ENCODE data around the gene DST.

Gene DST

DNA sequence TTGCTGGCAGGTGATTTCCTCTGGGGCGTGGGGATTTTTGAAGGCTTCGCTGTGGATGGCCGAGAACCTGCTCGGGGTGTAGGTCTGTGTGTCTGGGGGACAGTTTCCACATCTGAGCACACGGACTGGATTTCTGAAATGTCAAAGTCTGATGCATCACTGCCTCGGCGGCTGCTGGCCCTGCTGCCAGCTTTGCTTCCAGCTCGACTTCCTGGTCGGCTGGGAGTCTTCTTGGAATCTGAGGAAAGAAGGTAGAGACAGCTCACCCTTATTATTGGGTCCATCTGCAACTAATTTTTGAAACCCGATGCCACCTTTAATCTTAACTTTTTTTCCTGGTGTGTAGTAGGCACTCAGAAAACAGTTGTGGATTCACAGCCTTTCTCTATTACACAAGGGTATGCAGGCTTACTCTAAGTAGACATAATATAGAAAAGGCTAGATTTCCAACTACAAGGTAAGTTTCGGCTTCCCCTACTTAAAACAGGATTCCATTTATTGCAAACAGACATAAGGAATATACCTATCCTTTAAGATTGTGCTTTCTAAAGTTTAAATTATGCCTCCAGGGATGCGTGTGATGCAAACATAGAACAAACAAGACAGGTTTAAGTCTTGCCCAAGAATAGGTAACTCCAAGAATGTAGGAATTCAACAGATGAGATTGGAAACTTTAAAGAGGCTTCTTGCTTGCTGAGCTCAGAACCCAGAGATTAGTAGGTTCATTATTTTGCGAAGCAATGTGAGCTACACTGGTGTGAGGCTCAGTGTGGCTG, 183.5 kb downstream of the DST start:
- Mint-ChIP-seq H3K4me1 (ENCODE audit: low read depth) (peaks cover 3% of the 10 kb centered on the region), H3K27ac (no peak overlapping the region), H3K4me3 (no peak overlapping the region), H3K36me3 (ENCODE audit: low read depth) (no peaks in the 10 kb centered on the region), H3K9me3 (no peaks in the 10 kb centered on the region), H3K27me3 (no peaks in the 10 kb centered on the region)

DNA sequence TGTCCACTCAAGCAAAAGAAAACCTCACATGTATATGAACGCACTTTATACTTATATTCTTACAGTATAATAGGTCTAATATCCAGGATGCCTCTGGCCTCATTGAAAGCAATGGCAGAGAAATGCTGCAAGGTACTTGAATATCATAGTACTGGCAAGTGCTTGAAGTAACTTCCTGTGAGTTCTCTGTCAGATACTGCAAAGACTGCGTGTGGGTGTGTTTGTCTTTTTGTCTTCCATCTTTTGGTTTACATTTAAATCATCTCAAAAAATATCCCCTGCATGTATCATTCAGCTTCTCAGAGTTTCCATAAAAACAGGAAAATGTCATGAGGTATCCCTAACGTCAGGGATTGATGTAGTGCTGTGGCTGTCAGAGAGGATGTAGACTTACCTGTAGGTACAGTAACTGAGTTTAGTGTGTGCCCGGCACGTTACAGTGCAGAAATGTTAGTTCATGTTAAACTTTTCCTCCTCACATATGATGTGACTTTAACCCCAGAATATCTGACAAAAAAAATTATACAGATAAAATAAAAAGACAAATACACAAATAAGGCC, 184.3 kb downstream of the DST start:
- Mint-ChIP-seq H3K27me3 (no peaks in the 10 kb centered on the region), H3K9me3 (no peaks in the 10 kb centered on the region), H3K27ac (no peak overlapping the region), H3K4me1 (ENCODE audit: low read depth) (peaks cover 3% of the 10 kb centered on the region), H3K36me3 (ENCODE audit: low read depth) (no peaks in the 10 kb centered on the region), H3K4me3 (no peak overlapping the region)

DNA sequence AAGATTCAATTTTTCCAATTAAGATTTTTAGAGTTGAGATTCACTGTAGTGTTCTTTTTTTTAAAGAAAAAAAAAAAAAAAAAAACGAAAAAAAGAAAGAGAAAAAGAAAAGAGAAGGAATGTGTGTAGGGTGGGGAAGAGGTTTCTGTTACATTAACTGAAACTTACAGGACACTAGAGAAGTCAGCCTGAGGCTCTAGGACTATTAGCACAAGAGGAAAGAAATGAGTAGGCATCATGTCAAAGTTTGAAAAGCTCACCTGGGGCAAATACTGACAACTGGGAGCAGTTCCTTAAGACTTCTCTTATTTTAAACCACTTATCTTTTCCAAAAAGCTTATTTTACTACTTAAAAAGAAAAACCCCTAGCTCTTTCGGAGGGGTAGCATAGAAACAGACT, 185.9 kb downstream of the DST start:
- H3K9me3 Mint-ChIP-seq = no peaks in the 10 kb centered on the region
- no peaks in the 10 kb centered on the region for H3K27me3 Mint-ChIP-seq
- peaks cover 3% of the 10 kb centered on the region for H3K4me1 Mint-ChIP-seq (ENCODE audit: low read depth)
- H3K4me3 Mint-ChIP-seq = no peak overlapping the region
- H3K27ac Mint-ChIP-seq = no peak overlapping the region
- H3K36me3 Mint-ChIP-seq (ENCODE audit: low read depth) = no peaks in the 10 kb centered on the region

DNA sequence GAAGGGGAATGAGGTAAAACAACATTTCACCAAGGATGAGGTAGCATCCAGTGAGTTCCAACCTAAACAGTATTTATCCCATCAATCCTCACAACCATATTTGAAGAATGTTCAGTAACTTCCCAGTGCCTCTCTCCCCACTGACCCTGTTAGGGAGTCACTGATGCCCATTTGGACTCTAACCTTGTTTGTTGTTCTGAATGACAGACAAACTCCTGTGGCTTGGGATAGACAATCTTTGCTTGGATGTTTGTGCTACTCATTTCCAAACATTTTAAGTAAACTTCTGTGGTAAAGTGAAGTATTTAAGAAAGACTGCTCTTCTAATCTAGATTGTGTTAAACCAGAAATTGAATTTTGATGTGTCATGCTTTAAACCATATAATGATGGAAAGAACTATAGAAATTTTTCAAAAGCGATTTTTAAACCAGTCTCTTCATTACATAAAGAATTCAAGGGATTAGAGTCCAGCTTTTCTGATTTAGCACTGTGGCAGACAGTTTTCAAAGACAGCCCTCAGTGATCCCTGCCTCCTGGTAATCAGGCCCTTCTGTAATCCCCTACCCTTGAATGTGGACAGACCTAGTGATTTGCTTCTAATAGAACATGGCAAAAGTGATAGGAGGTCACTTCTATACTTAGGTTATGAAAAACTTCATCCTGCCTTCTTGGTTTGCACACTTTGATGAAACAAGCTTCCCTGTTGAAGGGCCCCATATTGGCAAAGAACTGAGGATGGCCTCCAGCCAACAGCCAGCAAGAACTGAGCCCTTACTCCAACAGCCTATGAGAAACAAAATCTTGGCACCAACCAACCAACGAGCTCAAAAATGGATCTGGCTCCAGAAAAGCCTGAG, 191.6 kb downstream of the DST start:
- H3K27ac Mint-ChIP-seq = no peak overlapping the region
- no peaks in the 10 kb centered on the region for H3K9me3 Mint-ChIP-seq
- H3K36me3 Mint-ChIP-seq (ENCODE audit: low read depth) = no peaks in the 10 kb centered on the region
- H3K4me1 Mint-ChIP-seq (ENCODE audit: low read depth) = no peaks in the 10 kb centered on the region
- no peaks in the 10 kb centered on the region for H3K27me3 Mint-ChIP-seq
- H3K4me3 Mint-ChIP-seq = no peak overlapping the region

DNA sequence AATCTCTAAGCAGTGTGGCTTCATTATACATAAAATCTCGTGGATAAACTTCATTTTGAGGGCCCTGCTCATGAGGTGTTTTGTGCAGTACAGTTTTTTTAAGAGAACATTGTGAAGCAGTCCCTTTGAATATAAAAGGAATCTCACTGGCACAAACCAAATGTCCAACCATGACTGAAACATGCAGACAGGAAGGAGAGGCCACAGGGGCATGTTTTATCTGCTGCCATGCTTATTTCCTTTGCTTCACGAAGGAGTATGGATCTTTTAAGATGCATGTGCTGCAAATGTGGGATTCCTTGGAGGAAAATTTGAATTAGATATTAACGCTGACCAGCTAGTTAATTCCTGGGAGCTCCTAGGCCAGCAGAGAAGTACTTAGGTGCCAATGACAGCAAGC, 192.3 kb downstream of the DST start:
- Mint-ChIP-seq H3K27ac (no peak overlapping the region), H3K4me3 (no peak overlapping the region), H3K36me3 (ENCODE audit: low read depth) (no peaks in the 10 kb centered on the region), H3K27me3 (no peaks in the 10 kb centered on the region), H3K9me3 (no peaks in the 10 kb centered on the region), H3K4me1 (ENCODE audit: low read depth) (no peaks in the 10 kb centered on the region)

DNA sequence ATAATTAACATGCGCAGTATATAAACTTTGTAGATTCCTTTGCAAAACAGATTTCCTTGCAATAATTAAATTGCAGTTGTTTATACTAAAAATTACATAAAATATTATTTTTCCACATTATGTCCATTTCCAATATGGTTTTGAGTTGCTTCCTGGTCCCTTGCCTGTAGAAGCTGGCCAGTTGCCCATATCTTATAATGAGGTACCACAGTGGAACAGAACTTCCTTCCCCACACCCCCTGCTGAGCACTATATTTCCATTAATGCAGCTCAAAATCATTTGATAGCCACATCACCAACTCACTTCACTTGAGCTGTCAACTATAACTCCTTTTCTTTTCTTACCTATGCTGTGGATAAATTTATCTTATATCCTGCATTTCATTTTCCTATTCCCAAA, 194.6 kb downstream of the DST start:
- Mint-ChIP-seq H3K36me3 (ENCODE audit: low read depth) (no peaks in the 10 kb centered on the region), H3K4me3 (no peak overlapping the region), H3K9me3 (peaks cover 3% of the 10 kb centered on the region), H3K27me3 (no peaks in the 10 kb centered on the region), H3K27ac (no peak overlapping the region), H3K4me1 (ENCODE audit: low read depth) (no peaks in the 10 kb centered on the region)

DNA sequence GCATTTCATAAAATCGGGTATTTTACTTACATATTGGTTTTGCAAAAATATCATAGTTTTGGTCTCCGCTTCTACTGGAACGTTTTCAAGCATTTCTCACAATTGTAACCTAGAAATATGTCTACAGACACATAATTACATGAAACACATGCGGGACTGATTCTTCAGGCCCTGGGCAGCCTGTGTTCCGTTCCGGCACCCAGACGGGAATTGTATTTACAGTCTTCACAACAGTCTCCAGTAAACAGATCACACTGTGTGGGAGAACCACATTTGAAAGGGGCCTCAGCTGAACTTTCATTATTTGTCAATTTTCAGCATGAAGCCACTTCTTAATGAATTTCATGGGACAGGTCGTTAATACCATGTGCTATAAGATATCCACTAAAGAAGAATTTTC, 196.9 kb downstream of the DST start:
- Mint-ChIP-seq H3K4me3 (no peak overlapping the region), H3K4me1 (ENCODE audit: low read depth) (no peaks in the 10 kb centered on the region), H3K27me3 (no peaks in the 10 kb centered on the region), H3K27ac (no peak overlapping the region), H3K36me3 (ENCODE audit: low read depth) (no peaks in the 10 kb centered on the region), H3K9me3 (peaks cover 3% of the 10 kb centered on the region)

DNA sequence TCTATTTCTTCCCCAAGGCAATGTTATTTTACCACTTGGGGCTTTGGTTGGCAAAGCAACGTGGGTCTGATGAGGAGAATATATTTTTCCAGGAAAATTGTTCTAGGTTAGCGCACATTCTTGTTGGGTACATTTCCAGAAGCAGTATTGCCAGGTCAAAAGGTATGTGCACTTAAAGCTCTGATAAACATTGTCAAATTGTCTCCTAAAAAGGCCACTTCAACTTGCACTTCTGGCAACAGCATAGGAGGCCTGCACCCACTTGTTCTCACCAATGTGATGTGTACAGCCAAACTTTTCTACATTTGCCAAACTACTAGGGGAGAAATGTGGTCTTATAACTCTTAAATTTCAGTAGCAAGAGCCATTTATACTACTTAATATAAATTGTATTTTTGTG, 197.8 kb downstream of the DST start:
- H3K27me3 Mint-ChIP-seq = no peaks in the 10 kb centered on the region
- no peaks in the 10 kb centered on the region for H3K36me3 Mint-ChIP-seq (ENCODE audit: low read depth)
- no peaks in the 10 kb centered on the region for H3K4me1 Mint-ChIP-seq (ENCODE audit: low read depth)
- no peak overlapping the region for H3K27ac Mint-ChIP-seq
- no peak overlapping the region for H3K4me3 Mint-ChIP-seq
- H3K9me3 Mint-ChIP-seq = peaks cover 3% of the 10 kb centered on the region

DNA sequence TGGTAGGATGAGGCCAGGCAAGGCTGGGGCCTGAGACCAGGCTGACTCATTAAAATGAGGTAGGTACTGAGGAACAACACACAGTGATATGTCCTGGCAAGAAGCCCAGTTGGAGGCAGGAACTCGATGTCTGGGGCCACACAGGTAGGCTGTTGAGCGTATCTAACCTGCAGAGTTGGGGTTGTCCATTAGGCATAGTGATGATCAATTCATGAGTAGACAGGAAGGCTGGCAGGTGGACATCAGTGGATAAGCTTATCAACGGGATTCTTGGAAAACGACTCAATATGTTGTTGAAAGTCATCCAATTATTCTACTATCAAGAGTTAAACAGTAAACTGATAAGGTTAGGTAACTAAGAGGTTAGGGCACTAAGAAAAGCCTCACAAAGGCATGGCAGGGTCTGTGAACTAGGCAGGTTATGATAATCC, 202.1 kb downstream of the DST start:
- peaks cover 3% of the 10 kb centered on the region for H3K9me3 Mint-ChIP-seq
- H3K27ac Mint-ChIP-seq = no peak overlapping the region
- H3K27me3 Mint-ChIP-seq = peaks cover 5% of the 10 kb centered on the region
- no peak overlapping the region for H3K4me3 Mint-ChIP-seq
- H3K4me1 Mint-ChIP-seq (ENCODE audit: low read depth) = no peaks in the 10 kb centered on the region
- no peaks in the 10 kb centered on the region for H3K36me3 Mint-ChIP-seq (ENCODE audit: low read depth)

DNA sequence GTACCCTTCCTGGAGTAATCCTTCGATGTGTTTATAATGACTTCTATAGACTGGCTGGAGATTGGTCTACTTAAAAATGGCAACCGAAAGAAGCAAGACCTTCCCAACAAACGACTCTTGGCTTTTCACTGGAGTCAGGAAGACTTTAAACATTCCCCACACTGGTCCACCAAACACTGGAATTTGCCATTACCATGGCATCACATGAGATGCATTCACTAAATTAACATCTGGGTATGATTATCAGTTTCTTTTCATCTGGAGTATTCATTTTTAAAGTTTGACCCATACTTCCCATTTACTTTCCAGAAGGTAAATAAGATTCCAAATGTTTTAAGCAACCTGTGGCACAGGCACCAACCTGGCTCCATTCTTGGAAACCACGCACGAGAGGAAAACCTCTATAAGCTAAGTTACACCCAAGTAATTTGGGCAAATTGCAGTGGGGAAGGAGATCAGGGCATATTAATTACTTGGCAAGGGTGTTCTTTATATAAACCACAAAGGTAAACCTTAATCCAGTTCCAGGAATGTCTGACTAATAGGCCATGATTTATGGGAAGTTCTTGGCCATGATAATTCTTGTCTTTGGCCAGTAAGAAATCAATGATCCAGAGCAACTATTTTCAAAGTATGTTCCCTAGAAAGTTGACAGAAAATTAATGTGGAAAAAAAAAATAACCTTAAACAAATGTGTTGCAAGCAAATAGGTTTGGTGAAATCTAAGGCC, 205.4 kb downstream of the DST start:
- Mint-ChIP-seq H3K36me3 (ENCODE audit: low read depth) (no peaks in the 10 kb centered on the region), H3K27ac (no peak overlapping the region), H3K9me3 (no peaks in the 10 kb centered on the region), H3K4me1 (ENCODE audit: low read depth) (no peaks in the 10 kb centered on the region), H3K27me3 (peaks cover 5% of the 10 kb centered on the region), H3K4me3 (no peak overlapping the region)

DNA sequence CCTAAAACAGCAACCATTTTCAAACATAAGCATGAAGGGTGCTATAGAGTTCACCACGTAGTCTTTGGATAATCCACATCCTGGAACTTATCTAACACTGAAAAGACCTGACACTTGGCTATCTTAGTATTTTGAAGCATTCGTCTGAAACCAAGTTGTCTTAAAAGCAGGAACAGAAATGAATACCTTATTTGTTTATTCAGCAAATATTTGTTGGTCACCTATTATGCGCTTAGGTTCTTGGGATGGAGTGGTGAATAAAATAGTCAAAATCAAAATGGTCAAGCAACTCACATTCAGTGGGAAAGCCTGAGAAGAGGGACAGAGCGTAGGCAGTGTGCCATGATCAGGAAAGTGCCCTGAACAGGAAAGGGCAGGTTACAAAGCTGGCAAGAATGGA, 206.9 kb downstream of the DST start:
- Mint-ChIP-seq H3K27ac (no peak overlapping the region), H3K4me3 (no peak overlapping the region), H3K36me3 (ENCODE audit: low read depth) (no peaks in the 10 kb centered on the region), H3K9me3 (no peaks in the 10 kb centered on the region), H3K4me1 (ENCODE audit: low read depth) (no peaks in the 10 kb centered on the region), H3K27me3 (peaks cover 5% of the 10 kb centered on the region)

DNA sequence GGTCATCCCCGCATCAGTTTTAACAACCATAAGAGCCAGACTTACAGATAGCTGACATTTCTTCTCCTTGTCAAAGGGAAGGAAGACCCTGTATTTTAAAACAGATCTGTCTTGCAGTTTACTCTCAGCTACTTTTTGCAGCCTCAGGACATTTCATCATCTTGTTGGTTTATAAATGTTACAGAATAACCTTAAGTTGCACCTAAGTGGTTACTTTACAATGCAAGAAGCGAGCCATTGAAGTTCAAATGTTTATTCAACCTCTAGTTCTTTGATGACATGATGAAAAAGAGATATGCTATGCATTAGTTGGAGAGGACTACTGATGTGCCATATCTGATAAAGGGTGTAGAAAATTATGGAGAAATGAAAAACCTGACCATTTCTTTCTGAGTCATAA, 207.4 kb downstream of the DST start:
- no peaks in the 10 kb centered on the region for H3K4me1 Mint-ChIP-seq (ENCODE audit: low read depth)
- no peaks in the 10 kb centered on the region for H3K9me3 Mint-ChIP-seq
- no peaks in the 10 kb centered on the region for H3K36me3 Mint-ChIP-seq (ENCODE audit: low read depth)
- H3K27me3 Mint-ChIP-seq = peaks cover 5% of the 10 kb centered on the region
- H3K4me3 Mint-ChIP-seq = no peak overlapping the region
- H3K27ac Mint-ChIP-seq = no peak overlapping the region

DNA sequence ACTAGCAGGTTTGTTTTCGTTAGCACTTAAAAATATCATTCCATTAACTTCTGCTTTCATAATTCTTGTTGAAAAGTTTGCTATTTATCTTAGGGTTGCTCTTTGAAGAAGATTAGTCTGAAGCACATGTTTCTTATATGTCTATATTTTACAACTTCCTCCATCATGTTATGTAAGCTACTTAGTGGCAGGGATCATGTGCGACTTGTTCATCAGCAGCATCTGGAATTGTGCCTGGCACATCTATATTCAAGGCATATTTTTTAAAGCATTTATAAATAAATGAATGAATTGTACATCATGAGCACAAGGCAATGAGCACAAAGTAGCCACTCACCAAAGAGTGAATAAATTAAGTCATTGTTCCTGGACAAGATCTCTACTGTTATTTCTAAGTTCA, 208.1 kb downstream of the DST start:
- Mint-ChIP-seq H3K27me3 (peaks cover 5% of the 10 kb centered on the region), H3K27ac (no peak overlapping the region), H3K4me1 (ENCODE audit: low read depth) (no peaks in the 10 kb centered on the region), H3K9me3 (peaks cover 4% of the 10 kb centered on the region), H3K4me3 (no peak overlapping the region), H3K36me3 (ENCODE audit: low read depth) (no peaks in the 10 kb centered on the region)

DNA sequence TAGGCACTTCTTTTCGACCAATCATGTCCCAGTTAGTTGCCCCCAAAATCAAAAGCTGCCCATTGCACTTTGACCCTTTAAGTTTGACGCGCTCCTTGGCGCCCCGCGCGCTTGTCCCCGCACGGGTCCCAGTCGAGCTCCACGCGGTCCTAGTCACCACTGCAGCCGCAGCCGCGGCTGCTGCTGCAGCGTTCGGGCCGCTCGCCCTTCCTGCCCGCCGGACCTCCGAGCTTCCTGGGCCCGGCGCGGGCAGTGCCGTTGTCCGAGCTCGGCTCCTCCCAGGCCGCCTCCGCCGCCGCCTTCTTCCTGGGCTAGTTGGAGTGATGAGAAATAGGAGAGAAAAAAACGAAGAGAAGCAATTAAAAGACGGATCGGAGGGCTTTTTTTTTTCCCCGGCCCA, 209.6 kb downstream of the DST start:
- H3K4me3 Mint-ChIP-seq = no peak overlapping the region
- no peak overlapping the region for H3K27ac Mint-ChIP-seq
- H3K9me3 Mint-ChIP-seq = peaks cover 4% of the 10 kb centered on the region
- no peaks in the 10 kb centered on the region for H3K36me3 Mint-ChIP-seq (ENCODE audit: low read depth)
- no peaks in the 10 kb centered on the region for H3K4me1 Mint-ChIP-seq (ENCODE audit: low read depth)
- H3K27me3 Mint-ChIP-seq = peaks cover 5% of the 10 kb centered on the region

DNA sequence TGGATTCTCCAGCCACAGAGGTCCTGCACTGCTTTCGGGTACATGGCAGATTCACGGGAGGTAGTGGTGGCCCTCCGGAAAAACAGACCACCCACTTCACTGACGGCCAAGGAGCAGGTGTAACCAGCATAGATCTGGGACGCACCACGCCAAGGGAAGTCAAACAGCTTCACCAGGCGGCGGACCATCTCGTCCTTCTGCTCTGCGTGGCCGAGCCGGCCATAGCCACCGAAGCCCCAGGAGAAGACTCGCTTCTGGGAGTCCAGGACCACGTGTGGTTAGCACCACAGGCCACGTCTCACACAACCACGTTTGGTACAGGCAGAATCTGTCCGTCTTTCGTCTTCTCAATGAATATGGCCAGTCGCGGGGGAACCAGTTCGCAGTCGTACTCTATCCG, 210.5 kb downstream of the DST start:
- Mint-ChIP-seq H3K27me3 (peaks cover 5% of the 10 kb centered on the region), H3K9me3 (peaks cover 11% of the 10 kb centered on the region), H3K4me1 (ENCODE audit: low read depth) (no peaks in the 10 kb centered on the region), H3K4me3 (no peak overlapping the region), H3K36me3 (ENCODE audit: low read depth) (no peaks in the 10 kb centered on the region), H3K27ac (no peak overlapping the region)

Measured in stimulated activated naive CD8-positive, alpha-beta T cell treated with anti-CD3 and anti-CD28 coated beads, Interleukin-15, Interleukin-2, amounts not matched to agents 100 ng/mL and 50 ng/mL, for 24 hours (primary cell).